22Rv1 (cell line): Measurements from ENCODE around the gene LARP1.

Experiments
- H3K27ac ChIP-seq: fragments of 450-650 bp; 2 replicates; pipeline ENCODE4 v1.5.1; 2017
- CTCF ChIP-seq: fragments of 450-650 bp; IDR thresholded peaks from 2 replicates; pipeline ENCODE4 v1.5.1; 2017; ENCODE audit warnings: mild to moderate bottlenecking
- ZFX ChIP-seq: fragments of 450-650 bp; IDR thresholded peaks from 2 replicates; pipeline ENCODE4 v1.6.1; 2017; ENCODE audit warnings: antibody characterized with exemption, borderline replicate concordance

LARP1 gene

GRCh38 chr5:154780128-154780527 lies 25.0 kb downstream of the LARP1 start:
- TF ChIP-seq ZFX, result no peak
- no peak for TF ChIP-seq CTCF
- no peak overlapping the region for H3K27ac ChIP-seq

GRCh38 chr5:154782326-154782725 lies 27.1 kb downstream of the LARP1 start:
- no peak for TF ChIP-seq ZFX
- no peak for TF ChIP-seq CTCF
- no peak overlapping the region for H3K27ac ChIP-seq

GRCh38 chr5:154782812-154783592 lies 27.8 kb downstream of the LARP1 start:
- no peak overlapping the region for H3K27ac ChIP-seq
- no peak for TF ChIP-seq CTCF
- no peak for TF ChIP-seq ZFX

GRCh38 chr5:154783774-154784460 lies 28.7 kb downstream of the LARP1 start:
- H3K27ac ChIP-seq, result no peak overlapping the region
- TF ChIP-seq CTCF (no peak), ZFX (no peak)

GRCh38 chr5:154784856-154785255 lies 29.7 kb downstream of the LARP1 start:
- no peak for TF ChIP-seq ZFX
- no peak for TF ChIP-seq CTCF
- H3K27ac ChIP-seq, result no peak overlapping the region

- TF ChIP-seq CTCF (no peak), ZFX (no peak)
- H3K27ac ChIP-seq, result no peak overlapping the region
Measured at GRCh38 chr5:154786414-154786813, 31.2 kb downstream of the LARP1 start.

GRCh38 chr5:154788212-154788611 lies 33.0 kb downstream of the LARP1 start:
- no peak for TF ChIP-seq ZFX
- TF ChIP-seq CTCF, result no peak
- H3K27ac ChIP-seq, result no peak overlapping the region
